Measurements from ENCODE around the gene ATP11B. TPM values are rescaled to one million over a fixed set of nuclear protein-coding genes. Genes with fewer than 3 reads are reported as not detected.

Gene ATP11B
- total and polyA plus RNA-seq, 9 of the 15 experiments (the other 6 are each of a cell fraction or from before 2014, with no cell fraction given), result 11.9 to 68.7 (median 41.8) TPM

DNA sequence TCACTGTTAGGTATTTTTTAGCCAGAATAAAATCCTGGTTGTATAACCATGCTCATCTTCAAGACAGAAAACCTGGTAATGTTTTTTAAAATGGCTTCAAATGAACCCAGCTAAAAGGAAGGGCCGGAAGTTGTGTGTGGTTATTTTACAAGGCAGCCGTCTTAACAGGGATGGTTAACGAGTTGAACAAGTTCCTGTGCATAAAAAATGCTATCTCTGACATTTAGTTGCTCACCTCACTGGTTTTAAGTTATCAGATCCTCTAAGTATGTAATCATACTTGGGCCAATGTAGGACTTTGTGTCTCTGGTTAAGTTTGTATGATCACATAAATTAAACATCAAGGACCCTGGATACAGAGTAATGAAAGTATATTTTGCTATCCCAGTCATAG lies 2.1 kb downstream of the ATP11B start (continued):
- TF ChIP-seq, protein P1, sequence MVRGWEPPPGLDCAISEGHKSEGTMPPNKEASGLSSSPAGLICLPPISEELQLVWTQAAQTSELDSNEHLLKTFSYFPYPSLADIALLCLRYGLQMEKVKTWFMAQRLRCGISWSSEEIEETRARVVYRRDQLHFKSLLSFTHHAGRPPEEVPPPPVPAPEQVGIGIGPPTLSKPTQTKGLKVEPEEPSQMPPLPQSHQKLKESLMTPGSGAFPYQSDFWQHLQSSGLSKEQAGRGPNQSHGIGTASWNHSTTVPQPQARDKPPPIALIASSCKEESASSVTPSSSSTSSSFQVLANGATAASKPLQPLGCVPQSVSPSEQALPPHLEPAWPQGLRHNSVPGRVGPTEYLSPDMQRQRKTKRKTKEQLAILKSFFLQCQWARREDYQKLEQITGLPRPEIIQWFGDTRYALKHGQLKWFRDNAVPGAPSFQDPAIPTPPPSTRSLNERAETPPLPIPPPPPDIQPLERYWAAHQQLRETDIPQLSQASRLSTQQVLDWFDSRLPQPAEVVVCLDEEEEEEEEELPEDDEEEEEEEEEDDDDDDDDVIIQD (CRISPR knock-in tag; IDR thresholded peaks at IDR 0.05), result no peak

DNA sequence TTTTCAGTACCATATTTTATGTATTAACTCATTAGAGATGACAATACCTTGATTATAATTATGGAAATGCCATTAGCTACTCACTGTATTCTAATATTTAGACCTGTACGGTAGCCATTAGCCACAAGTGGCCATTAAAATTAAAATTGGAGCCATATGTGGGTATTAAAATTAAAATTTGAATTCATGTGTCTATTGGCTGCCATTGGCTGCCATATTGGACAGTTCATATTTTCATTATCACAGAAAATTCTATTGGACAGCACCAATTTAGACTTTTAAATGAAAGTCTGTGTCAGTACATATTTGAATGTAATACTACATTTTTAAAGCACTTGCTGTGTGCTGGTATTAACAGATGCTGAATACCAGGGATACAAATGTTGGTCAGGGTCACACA lies 3.0 kb downstream of the ATP11B start:
- in situ Hi-C loops (cut with MboI), result no loop called here
- ATAC-seq, result no peak
- Histone ChIP-seq H3K36me3 (ENCODE audit: control insufficient read depth, insufficient read depth, low read length) (peaks cover 4% of the 10 kb centered on the region; the same call in 1 of the 3 replicates), H3K27me3 (ENCODE audit: control insufficient read depth in 2 of 2, insufficient read depth in 2 of 2, low read length in 2 of 2) (no peaks in the 10 kb centered on the region), H2AFZ (ENCODE audit: low read depth, low read length) (no peak overlapping the region), H4K20me1 (replicated peaks; ENCODE audit: control insufficient read depth, insufficient read depth, low read length) (no peaks in the 10 kb centered on the region), H3K27ac (ENCODE audit: extremely low read depth, low read depth, low read length) (no peak overlapping the region; the same call in 2 of the 3 replicates), H3K9me1 (ENCODE audit: control insufficient read depth, insufficient read depth, low read length) (no peaks in the 10 kb centered on the region), H3K4me3 (no peak overlapping the region; the same call in 1 of the 2 replicates), H3K79me2 (ENCODE audit: control insufficient read depth, insufficient read depth, low read length) (peaks cover 82% of the 10 kb centered on the region), H3K9me3 (replicated peaks; ENCODE audit: control insufficient read depth, insufficient read depth, low read depth, low read length) (no peaks in the 10 kb centered on the region), H3K9ac (ENCODE audit: insufficient read depth in 1 of 2, low read depth in 2 of 2, low read length in 2 of 2) (peak overlapping the region in 1 of 2 experiments; percentile 96; a peak in 2 of 4 replicates), H3K4me2 (ENCODE audit: insufficient read depth, low read length) (peak overlapping the region; percentile 26; the same call in 1 of the 2 replicates), H3K4me1 (replicated peaks in 1 of 2; ENCODE audit: control insufficient read depth in 2 of 2, insufficient read depth in 2 of 2, low read length in 2 of 2) (peaks cover 10% of the 10 kb centered on the region in 2 experiments; a peak in 4 of 5 replicates)
- POLR2A ChIA-PET, result interaction anchor here (1.2 to 1.6 kb wide), 4 partner anchors 11 to 64 kb away, joined by 3 to 6 read pairs (median 4); no protein-coding TSS in a partner anchor
- FAIRE-seq, result no peak
- intact Hi-C loops (cut with micrococcal nuclease), result loop anchor here (10.0 kb wide), 1 partner anchor 298 kb away; the partner anchor contains the start of gene MCCC1
- CTCF ChIA-PET (ENCODE audit: low intra/inter-chr PET ratio), result no interaction called here
- no TSS peak for BruUV-seq (replicated peaks)
- 13% methylated on average over 1 of the region's 1 CpG for WGBS (ENCODE audit: insufficient coverage, low coverage, missing lambda C conversion rate)
- no peak for DNase-seq (ENCODE audit: extremely low read depth in 1 of 4, low spot score in 3 of 4)
- TF ChIP-seq EHMT2 (IDR thresholded peaks at IDR 0.05), result peak; percentile 76; the same call in 1 of the 2 replicates
- no peak for TF ChIP-seq MBD2 (IDR thresholded peaks at IDR 0.05; ENCODE audit: borderline replicate concordance, low read depth)
